ENCODE measurements around the gene ADAMTS15. TPM values are rescaled to one million over a fixed set of nuclear protein-coding genes. Genes with fewer than 3 reads are reported as not detected.

Gene ADAMTS15
- total and polyA plus RNA-seq, 2 donors (not counting 3 experiments of a cell fraction or from before 2014, with no cell fraction given) = 0.08 TPM; not detected in 1

- intact Hi-C loops (cut with micrococcal nuclease) = loop anchor here (2.0 to 5.0 kb wide), 3 partner anchors 42 to 215 kb away; no protein-coding TSS in a partner anchor
- H3K79me2 ChIP-seq (ENCODE audit: control insufficient read depth, insufficient read depth, low read length) = no peaks in the 10 kb centered on the region
- H4K20me1 ChIP-seq (replicated peaks; ENCODE audit: control insufficient read depth, extremely low read depth, insufficient read depth, low read length) = no peaks in the 10 kb centered on the region
- DNase-seq (ENCODE audit: low read depth, low spot score) = peak; percentile 83
- H3K4me2 ChIP-seq (ENCODE audit: insufficient read depth, low read length) = no peak overlapping the region
- H3K4me3 ChIP-seq (replicated peaks in 1 of 3; ENCODE audit: insufficient read depth in 1 of 3, low read depth in 1 of 3, low read length in 3 of 3) = no peak overlapping the region
- H2AFZ ChIP-seq (ENCODE audit: low read depth, low read length) = peak overlapping the region; percentile 53
- CTCF ChIA-PET = interaction anchor here (0.7 to 0.8 kb wide), 2 partner anchors 108 to 394 kb away, joined by 3 to 4 read pairs; partner anchors contain the start of gene SNX19
- H3K9me1 ChIP-seq (replicated peaks; ENCODE audit: control insufficient read depth, extremely low read depth, insufficient read depth, low read length) = no peaks in the 10 kb centered on the region
- dilution Hi-C loops (cut with MboI; ENCODE audit: extremely low pct_ligation_motif_present, low sequenced_read_pairs) = no loop called here
- TF ChIP-seq CTCF (IDR thresholded peaks at IDR 0.05; ENCODE audit: extremely low read depth in 1 of 2, insufficient read depth in 1 of 2, low read depth in 1 of 2, low read length in 2 of 2) = no peak
- peak; percentile 68 for TF ChIP-seq FOS (IDR thresholded peaks at IDR 0.05; ENCODE audit: borderline replicate concordance, insufficient read depth, low read length)
- peak; percentile 30 for TF ChIP-seq JUN (IDR thresholded peaks at IDR 0.05; ENCODE audit: borderline replicate concordance, insufficient read depth, insufficient read length, low read depth)
- TF ChIP-seq MAX (IDR thresholded peaks at IDR 0.05; ENCODE audit: insufficient read depth, insufficient read length) = no peak
- H3K27ac ChIP-seq (ENCODE audit: insufficient read depth, low read depth, low read length) = no peak overlapping the region
- no peak overlapping the region for H3K9ac ChIP-seq (replicated peaks; ENCODE audit: extremely low read depth, insufficient read depth, low read length)
- FAIRE-seq = peak; percentile 79
- H3K9me3 ChIP-seq (replicated peaks; ENCODE audit: control insufficient read depth, insufficient read depth, low read length) = no peaks in the 10 kb centered on the region
- H3K27me3 ChIP-seq (ENCODE audit: control insufficient read depth in 2 of 2, insufficient read depth in 2 of 2, low read length in 2 of 2) = no peaks in the 10 kb centered on the region
- BruUV-seq (replicated peaks) = no TSS peak
- no peaks in the 10 kb centered on the region for H3K36me3 ChIP-seq (ENCODE audit: control insufficient read depth in 2 of 2, extremely low read depth in 1 of 2, insufficient read depth in 2 of 2, low read length in 2 of 2)
- H3K4me1 ChIP-seq (ENCODE audit: control insufficient read depth, extremely low read depth, insufficient read depth, low read length) = peaks cover 4% of the 10 kb centered on the region
- POLR2A ChIA-PET = interaction anchor here (0.6 kb wide), 1 partner anchor 12 kb away, joined by 3 read pairs; no protein-coding TSS in a partner anchor
Observed at GRCh38 chr11:130522284-130522961, 74.0 kb downstream of the ADAMTS15 start.

All from endothelial cell of umbilical vein (primary cell).